Activated CD8-positive, alpha-beta memory T cell treated with anti-CD3 and anti-CD28 coated beads for 48 hours (primary cell): ENCODE measurements around the gene PGLYRP2.
"Not testable (repeated sequence)": the region's sequence is repeated elsewhere in the genome, so short reads cannot be mapped to it uniquely, and the experiment has no call there.

Experiments
- DNase-seq, 3 experiments: peaks; one replicate each; pipeline ENCODE4 v3.0.0-alpha.2; 2020; ENCODE audit warnings: low read depth in 2 of 3, low spot score in 2 of 3

Gene PGLYRP2, protein sequence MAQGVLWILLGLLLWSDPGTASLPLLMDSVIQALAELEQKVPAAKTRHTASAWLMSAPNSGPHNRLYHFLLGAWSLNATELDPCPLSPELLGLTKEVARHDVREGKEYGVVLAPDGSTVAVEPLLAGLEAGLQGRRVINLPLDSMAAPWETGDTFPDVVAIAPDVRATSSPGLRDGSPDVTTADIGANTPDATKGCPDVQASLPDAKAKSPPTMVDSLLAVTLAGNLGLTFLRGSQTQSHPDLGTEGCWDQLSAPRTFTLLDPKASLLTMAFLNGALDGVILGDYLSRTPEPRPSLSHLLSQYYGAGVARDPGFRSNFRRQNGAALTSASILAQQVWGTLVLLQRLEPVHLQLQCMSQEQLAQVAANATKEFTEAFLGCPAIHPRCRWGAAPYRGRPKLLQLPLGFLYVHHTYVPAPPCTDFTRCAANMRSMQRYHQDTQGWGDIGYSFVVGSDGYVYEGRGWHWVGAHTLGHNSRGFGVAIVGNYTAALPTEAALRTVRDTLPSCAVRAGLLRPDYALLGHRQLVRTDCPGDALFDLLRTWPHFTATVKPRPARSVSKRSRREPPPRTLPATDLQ

DNA sequence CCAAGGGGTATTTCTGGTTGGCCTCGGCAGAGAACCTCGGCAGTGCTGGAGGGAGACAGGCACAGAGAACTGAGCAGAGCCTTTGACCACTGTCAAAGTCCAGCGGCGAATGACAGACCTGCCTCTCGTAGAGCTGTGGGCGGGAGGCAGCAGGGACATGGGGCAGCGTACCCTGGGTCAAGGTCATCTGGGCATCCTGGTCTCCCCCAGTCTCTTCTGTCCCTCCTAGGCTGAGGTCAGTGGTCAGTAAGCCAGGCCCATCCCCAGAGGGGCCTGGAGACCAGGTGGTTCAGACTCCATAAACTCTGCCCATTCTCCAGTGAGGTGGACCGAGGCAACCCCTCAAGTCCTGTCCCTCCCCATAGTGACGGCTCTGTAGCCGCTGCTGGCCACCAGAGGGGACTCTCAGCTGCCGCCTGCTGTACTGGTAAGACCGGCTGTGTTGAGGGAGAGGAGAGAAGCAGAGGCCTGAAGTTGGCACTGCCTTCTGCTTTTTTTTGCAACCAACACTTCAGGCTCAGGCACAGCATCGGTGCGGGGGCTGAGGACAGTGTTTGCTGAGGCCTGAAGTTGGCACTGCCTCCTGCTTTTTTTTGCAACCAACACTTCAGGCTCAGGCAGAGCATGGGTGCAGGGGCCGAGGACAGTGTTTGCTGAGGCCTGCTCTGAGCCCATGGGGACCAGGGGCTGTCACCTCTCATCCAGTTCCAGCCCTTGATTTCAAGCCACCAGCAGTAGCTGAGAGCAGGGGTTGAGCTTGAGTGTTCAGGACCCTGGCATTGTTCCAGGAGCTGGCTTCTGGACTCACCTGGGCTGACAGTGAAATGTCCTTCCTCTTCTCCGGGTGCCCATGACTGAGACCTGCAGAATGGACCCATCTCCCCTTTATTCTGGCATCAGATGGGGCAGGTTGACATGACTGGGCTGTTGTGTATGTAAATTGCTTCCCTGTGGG lies at the start of gene PGLYRP2:
Gene PGLYRP2 (minus strand): TSS at position 111 of the 955 bp plus-strand sequence. CDS start 130 bp downstream, outside the sequence.
- no peak for DNase-seq

DNA sequence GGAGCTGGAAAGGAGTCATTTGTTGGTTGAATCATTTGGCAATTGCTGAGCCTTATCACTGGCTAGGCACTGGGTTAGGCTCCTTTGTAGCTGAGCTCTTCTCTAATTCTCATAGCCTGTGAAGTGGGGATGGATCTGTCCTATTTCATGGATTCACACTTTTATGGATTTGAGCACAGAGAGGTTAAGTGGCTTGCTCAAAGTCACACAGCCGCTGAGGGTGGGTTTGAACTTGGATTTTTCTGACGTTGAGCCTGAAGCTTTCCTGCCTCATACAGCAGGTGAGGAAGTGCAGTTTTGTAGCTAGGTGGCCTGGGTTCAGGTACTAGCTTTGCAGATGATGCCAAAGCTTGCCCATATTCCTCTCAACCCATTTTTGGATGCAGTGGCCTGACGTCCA lies 48.4 kb upstream of the PGLYRP2 start:
- DNase-seq = no peak

DNA sequence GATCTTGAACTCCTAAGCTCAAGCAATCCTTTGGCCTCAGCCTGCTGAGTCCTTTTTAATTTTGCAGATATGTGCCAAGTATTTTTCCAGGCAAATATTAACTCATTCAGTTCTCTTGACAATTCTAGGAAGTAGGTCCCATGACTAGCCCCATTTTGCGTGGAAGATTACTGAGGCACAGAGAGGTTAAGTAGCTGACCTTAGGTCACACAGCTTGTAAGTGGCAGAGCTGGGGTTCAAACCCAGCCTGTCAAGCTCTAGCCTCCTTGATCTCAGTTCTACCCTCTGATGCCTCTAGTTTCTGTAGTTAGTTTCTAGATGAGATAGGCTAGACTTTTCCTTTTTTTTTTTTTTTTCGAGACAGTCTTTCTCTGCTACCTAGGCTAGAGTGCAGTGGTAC lies 47.1 kb upstream of the PGLYRP2 start:
- DNase-seq = no peak

DNA sequence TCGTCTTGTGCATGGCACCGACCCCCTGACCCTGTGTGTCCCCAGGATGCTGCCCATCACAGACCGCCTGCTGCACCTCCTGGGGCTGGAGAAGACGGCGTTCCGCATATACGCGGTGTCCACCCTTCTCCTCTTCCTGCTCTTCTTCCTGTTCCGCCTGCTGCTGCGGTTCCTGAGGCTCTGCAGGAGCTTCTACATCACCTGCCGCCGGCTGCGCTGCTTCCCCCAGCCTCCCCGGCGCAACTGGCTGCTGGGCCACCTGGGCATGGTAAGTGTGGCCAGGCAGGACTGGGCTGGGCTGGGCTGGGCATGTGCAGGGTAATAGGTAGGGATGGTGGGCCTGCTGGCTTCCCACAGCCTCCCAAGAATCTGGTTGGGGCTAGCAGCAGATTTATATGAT lies 46.0 kb upstream of the PGLYRP2 start:
- DNase-seq = no peak

DNA sequence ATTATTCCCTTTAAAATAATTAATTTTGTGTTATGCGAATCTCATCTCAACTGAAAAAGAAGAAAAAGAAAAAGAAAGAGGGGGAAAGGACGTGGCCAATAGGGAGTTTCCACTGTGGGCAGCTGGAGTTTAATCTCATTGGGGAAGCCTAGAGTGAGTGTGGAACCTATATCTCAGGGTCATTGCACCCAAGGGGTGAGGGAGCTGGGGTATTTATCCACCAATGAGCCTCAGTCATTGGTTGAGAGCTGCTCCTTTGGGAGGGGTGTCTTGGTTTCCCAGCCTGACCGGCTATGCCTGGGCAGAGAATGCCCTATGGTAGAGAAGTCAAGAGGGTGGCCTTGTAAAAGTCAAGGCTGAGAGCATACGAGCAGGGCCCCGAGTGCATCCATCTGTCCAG lies 45.5 kb upstream of the PGLYRP2 start:
- no peak for DNase-seq

DNA sequence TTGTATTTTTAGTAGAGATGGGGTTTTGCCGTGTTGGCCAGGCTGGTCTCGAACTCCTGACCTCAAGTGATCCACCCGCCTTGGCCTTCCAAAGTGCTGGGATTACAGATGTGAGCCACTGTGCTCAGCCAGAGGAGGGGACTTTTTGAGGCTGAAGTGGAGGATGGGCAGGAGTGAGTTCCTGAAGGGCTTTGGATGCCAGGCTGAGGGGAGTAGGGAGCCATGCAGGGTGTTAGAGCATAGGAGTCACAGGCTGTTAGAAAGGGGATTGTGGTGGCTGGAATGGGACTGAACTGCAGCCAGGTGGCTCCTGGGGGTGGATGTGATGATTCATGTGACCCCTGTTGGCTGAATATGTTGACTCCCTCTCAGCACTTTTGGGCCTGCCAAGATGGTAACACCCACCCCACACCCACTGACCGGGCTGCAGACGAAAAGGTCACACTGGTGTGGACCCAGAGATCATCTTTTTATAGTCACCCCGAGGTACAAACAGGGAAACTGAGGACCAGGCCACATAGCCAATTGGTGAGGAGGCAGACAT lies 40.2 kb upstream of the PGLYRP2 start:
- no peak for DNase-seq

DNA sequence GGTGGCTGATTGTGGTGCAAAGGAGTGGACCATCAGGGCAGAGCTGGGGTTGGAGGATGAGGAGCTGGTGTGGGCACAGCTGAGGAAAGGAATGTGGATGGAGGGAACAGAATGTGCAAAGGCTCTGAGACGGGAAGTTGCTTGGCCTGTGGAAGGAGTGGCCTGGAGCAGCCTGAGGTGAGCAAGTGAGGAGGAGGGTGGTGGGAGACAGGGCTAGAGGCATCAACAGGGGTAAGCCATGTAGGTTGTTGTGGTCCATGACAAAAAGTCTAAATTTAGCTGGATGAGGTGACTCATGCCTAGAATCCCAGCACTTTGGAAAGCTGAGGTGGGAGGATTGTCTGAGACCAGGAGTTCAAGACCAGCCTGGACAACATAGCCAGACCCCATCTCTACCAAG lies 38.5 kb upstream of the PGLYRP2 start:
- DNase-seq = no peak

DNA sequence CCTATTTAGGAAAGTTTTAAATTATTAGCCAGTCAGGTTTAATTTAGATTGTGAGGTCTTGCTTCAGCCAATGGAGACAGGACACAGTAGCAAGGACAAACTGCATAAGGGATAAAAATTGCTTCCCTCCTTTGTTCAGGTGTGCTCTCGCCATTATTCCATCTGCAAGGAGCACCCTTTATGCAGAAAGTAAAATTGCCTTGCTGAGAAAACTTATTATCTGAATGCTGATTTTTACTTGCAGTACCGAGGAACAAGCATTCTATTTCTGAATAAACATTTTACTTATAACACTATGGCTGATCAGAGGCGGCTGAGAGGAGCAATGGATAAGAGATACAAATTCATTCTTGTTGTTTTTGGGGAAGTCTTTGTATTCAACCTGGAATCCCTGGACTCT lies 37.1 kb upstream of the PGLYRP2 start:
- no peak for DNase-seq

DNA sequence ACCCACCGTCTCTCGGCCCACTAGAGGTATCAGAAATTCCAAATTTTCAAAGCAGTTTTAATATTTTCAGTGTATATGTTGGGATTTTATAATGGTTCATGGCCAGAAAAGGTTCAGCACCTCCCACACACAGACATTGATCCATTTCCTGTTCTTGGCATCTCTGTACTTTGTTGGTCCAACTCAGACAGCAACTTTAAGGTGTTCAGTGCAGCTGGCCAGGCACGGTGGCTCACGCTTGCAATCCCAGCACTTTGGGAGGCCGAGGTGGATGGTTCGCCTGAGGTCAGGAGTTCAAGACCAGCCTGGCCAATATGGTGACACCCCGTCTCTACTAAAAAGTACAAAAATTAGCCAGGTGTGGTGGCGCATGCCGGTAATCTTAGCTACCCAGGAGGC lies 35.9 kb upstream of the PGLYRP2 start:
- not testable (repeated sequence) for DNase-seq

DNA sequence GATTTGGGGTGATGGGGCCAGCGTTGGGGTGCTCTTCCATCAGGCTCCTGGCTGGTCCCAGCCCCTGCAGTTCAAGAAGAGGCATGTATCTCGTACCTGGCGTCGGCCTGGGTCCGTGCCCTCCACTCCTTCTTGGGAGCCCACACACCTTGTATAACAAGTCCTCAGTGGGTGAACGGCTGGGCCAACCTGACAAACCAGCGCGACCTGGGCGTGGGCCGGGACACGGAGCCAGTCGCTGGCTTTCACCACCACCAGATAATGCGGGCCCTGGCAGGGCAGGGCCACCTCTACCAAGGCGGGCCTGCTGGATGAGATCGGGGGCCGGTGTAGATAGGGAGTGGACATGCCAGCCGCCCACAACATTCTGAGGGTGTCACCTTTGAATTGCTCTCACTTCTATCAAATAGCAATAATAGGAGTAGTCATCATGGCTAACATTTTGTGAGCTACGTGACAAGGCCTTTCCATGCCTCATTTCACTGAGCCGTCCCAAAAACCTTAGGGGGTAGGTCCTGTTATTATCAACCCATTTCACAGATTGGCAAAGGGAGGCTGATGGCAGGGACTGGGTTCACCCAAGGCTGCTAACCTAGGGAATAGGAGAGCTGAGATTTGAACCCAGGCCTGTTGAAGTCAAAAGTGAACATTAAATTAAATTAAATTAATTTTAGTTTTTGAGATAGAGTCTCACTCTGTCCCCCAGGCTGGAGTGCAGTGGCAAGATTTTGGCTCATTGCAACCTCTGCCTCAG lies 32.5 kb upstream of the PGLYRP2 start:
- DNase-seq = no peak

DNA sequence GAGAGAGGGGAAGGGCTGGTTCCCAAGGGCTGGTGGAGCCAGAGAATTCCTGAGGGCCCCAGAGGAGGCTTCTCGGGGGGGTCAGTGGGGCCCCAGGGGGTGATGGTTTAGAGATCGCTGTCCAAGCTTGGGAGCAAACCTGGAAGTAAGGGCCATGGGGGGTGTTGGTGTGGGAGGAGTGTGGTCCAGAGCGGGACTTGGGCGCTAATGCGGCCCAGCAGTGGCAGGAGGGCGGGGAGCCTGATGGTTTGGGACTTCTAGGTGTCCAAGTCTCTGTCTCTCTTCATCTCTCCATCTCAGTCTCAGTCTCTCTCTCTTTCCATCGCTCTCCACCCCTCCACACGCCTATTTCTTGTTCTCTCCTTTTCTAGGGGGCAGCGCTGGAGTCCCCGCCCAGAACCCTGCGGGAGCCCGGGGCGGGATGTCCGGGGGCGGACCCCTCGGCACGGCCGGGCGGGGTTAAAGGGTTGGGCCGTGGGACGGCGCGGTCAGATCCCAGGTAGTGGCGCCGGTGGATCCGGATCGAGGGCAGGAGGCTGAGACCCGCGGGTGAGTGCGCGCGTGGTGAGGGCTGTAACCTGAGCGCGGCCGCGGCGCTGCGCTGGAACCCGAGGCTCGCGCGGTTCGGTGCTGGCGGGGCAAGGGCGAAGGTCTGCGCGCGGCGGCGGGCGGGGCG lies 28.9 kb upstream of the PGLYRP2 start, which contains the start of gene CYP4F22:
Gene CYP4F22 (plus strand): TSS at position 491 of the 676 bp plus-strand sequence. CDS start 16,812 bp downstream, outside the sequence.
- DNase-seq = no peak

DNA sequence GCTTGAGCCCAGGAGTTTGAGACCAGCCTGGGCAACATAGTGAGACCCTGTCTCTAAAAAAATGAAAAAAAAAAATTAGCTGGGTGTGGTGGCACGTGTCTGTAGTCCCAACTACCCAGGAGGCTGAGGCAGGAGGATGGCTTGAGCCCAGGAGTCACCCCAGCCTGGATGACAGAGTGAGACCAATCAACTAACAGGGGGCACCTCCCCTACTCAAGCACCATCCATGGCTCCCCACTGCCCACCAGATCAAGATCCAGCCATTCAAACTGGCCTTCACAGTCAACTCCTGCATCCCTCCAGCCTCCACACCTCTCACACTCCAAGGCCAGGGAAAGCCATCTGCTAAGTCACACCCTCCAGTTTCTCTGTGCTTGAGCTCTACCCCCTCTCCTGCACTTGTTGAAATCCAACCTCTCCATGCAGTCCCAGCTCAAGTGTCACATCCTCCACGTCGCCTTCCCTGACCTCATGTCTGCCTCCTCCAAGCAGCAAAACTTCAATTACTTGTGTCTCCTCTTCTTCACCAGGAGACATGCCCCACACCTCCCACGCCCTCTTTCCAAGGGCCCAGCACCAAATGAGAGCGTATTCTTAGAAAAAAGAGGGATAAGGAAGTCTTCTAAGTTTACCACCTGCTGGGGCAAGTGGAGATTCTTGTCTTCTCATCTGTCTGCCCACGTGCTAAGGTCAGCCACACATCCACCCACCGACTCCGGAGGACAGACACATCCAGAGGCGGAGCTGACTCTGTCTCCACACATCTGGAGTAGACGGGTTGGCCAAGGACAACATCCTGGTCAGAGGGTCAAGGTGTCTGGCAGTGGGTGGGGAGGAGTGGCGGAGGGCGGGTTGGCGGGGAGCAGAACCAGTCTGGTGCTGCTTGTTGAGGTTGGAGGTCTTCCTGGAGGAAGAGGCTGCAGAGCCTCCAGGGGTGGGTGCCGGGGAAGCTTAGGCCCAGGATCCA lies 28.1 kb upstream of the PGLYRP2 start:
- no peak for DNase-seq

DNA sequence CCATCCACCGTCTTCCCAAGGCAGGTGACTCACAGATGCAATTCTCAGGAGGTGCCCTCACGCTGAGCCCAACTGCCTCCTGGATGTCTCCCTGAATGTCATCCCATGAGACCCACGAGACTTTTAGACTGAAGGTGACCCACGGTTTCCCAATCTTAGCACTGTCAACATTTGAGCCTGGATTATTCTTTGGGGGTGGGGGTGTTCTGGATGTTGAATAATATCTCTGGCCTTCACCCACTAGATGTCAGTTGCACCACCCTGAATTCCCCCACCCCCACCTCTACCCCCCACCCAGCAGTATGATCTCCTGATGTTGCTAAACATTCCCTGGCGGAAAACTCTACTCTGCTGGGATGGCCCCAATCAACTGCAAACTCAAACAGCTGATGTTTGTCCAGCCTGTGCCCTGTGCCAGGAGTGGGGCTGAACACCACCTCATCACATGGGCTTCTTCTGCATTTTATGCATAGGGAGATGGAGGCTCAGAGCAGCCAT lies 26.8 kb upstream of the PGLYRP2 start:
- DNase-seq = no peak

DNA sequence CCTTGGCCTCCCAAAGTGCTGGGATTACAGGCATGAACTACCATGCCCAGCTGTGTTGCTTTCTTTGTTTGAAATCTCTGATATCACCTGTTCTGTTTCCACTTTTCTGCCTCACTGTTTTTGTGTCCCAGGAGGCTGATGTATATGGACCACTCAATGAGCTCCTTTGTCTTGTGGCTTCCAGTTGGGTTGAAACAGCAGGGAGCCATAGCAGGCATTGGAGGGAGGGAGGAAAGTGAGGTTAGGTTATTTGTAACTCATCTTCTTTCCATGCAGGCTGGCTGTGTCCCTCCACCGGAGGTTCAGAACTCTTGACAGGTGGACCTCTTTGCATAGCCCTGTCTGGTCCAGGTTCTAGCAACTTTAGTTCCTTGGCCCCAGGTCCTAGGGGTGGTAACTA lies 23.0 kb upstream of the PGLYRP2 start:
- no peak for DNase-seq

DNA sequence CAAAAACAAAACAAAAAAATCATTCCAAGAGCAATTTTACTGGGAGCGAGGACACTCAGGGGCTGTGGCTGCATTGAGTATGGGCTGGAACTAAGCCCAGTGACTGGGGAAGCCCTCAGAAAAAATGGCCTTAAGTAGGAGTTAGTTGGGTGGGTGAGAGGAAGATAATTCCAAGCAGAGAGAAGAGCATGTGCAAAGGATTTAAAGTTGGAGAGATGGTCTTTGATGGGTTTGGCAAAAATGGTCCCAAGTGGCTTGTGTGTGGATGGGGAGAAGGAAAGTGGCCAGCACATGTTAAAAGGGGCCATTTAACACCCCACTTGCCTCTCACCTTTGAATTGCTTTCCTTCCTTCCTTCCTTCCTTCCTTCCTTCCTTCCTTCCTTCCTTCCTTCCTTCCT lies 22.3 kb upstream of the PGLYRP2 start:
- no peak for DNase-seq

DNA sequence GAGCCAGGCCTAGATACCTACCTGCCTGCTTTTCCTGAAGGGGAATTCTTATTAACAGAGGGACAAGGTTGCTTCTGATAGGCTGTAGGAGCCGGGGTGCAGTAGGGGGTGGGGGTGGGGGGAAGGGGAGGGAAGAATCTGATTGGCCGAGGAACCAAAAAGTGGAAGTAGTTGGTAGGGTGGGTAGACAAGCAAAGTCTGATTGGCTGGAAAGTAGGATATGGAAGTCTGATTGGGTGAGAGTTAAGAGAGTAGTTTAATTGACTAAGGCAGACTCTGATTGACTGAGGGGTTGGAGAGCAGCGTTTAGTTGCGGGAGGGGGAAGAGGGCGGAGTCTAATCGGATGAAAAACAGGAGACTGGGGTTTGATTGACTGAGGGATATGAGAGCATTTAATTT lies 19.6 kb upstream of the PGLYRP2 start:
- no peak for DNase-seq

DNA sequence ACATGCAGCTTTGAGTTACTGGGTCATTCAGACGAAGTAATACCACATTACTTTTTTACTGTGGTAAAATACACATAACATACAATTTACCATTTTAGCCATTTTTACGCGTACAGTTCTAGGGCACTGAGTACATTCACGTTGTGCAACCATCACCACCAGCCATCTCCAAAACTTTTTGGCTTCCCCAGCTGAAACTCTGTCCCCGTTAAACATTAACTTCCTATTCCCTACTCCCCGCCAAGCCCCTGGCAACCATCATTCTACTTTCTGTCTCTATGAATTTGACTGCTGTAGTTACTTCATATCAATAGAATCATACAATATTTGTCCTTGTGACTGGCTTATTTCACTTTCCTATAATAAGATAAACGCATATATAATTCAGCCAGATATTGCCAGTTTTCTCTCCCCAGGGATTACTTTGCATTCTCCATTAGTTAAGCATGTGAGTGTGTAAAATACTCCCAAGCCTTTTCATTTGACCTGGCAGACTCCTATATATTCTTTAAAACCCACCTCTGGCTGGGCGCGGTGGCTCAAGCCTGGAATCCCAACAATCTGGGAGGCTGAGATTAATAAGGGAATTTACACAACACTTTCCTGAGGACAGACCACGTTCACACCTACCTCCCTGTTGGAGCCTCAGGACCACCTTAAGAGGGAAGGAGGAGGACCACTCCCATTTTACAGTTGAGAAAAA lies 19.0 kb upstream of the PGLYRP2 start:
- DNase-seq = no peak

DNA sequence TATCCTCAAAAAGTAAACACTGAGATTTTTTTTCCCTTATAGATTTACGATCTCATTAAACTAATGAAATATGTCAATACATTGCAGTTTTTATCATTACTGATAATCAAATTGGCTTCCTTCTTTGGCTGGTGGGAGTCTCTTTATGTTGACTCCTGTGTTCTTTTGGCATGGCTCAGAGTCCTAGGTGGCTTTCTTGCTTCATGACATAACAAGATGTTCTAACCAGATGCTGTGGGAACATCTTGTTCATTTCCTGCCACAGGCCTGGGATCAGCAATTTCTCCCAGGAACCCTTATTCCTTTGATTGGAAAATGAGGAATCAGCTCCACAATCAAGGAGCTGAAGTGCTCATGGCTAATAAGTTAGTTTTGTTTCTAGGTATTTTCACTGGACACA lies 15.8 kb upstream of the PGLYRP2 start:
- no peak for DNase-seq
